Vagina (tissue), 2 donors: Measurements from ENCODE around the gene SLC18A3.

Experiments
- CTCF ChIP-seq, 3 experiments: fragments of 450-650 bp in 2 of 3; fragments of 200-600 bp in 1 of 3; sonication (generic) in 1 of 3; IDR thresholded peaks; one replicate each; pipeline ENCODE4 v1.5.1; 2017 to 2019; ENCODE audit warnings: antibody characterized with exemption in 3 of 3, mild to moderate bottlenecking in 2 of 3, moderate library complexity in 2 of 3
- POLR2A ChIP-seq, 2 donors: fragments of 450-650 bp; IDR thresholded peaks; one replicate each; pipeline ENCODE4 v1.6.1; 2017; ENCODE audit warnings: antibody characterized with exemption in 2 of 2, mild to moderate bottlenecking in 2 of 2, moderate library complexity in 2 of 2

GRCh38 chr10:49569031-49569631 is 41.0 kb upstream of the SLC18A3 start:
- no peak for TF ChIP-seq CTCF (IDR thresholded peaks at IDR 0.05)
- no peak for TF ChIP-seq POLR2A (IDR thresholded peaks at IDR 0.05)
